GM12878 (cell line): ENCODE results near the gene METTL1. TPM values are rescaled to one million over a fixed set of nuclear protein-coding genes. Genes with fewer than 3 reads are reported as not detected.

Experiments used
- ATAC-seq: fragments of 200-7000 bp; cut with Tn5 transposase; 3 replicates; pipeline ENCODE4 v1.9.1; 2020; ENCODE audit warnings: mild to moderate bottlenecking, moderate library complexity
- BruUV-seq: library from RNA; stranded (reverse); fragments of 400-500 nt; replicated peaks from 2 replicates; lab custom pipeline; 2021; lab: Mats Ljungman, UMichigan
- CTCF ChIA-PET: fragments of 300-600 bp; sonication (Branson Sonifier 250); formaldehyde crosslinking; extraction: SDS; loops from one replicate; lab custom pipeline; 2021; ENCODE audit warnings: inconsistent platforms; lab: Yijun Ruan, JAX
- POLR2A ChIA-PET: fragments of 350-600 bp; formaldehyde crosslinking; extraction: SDS; loops from one replicate; lab custom pipeline; 2021; ENCODE audit warnings: inconsistent platforms; lab: Charles Lee
- RAD21 ChIA-PET: fragments of 300-600 bp; sonication (Branson Sonifier 250); formaldehyde crosslinking; loops from one replicate; lab custom pipeline; 2023; ENCODE audit warnings: antibody characterized with exemption; ENCODE audit not compliant: unreplicated experiment; lab: Charles Lee
- SMC1A ChIA-PET: fragments of 300-600 bp; sonication (Branson Sonifier 250); formaldehyde crosslinking; loops from one replicate; lab custom pipeline; 2023; ENCODE audit not compliant: unreplicated experiment, uncharacterized antibody; lab: Charles Lee
- DNase-seq: peaks from one replicate; pipeline ENCODE4 v3.0.0-alpha.2; 2011; ENCODE audit warnings: low read depth, low spot score
- FAIRE-seq: peaks from 3 replicates; lab custom pipeline; 2011; peaks lifted over from hg19 to GRCh38; lab: Jason Lieb, UNC
- H2AFZ ChIP-seq: 2 replicates; pipeline ENCODE4 v1.6.0; 2011; ENCODE audit warnings: low read depth, low read length, control low read depth; ENCODE audit not compliant: control insufficient read depth
- H3K27ac ChIP-seq: 2 replicates; pipeline ENCODE4 v1.5.1; 2011; ENCODE audit warnings: control low read depth; ENCODE audit not compliant: control insufficient read depth, insufficient read depth
- H3K27me3 ChIP-seq, 2 experiments: replicated peaks in 1 of 2; 2 replicates each; pipeline versions ENCODE4 v1.6.0 to v1.6.1; 2011; ENCODE audit warnings: low read length in 1 of 2; ENCODE audit not compliant: control insufficient read depth in 2 of 2, insufficient read depth in 2 of 2
- H3K36me3 ChIP-seq, 2 experiments: 2 replicates each; pipeline ENCODE4 v1.5.1; 2011; ENCODE audit warnings: low read length in 1 of 2; ENCODE audit not compliant: control insufficient read depth in 2 of 2, insufficient read depth in 2 of 2
- H3K4me1 ChIP-seq: 2 replicates; pipeline ENCODE4 v1.6.1; 2011; ENCODE audit warnings: mild to moderate bottlenecking, low read length, moderate library complexity, mixed read lengths; ENCODE audit not compliant: control insufficient read depth, insufficient read depth
- H3K4me2 ChIP-seq: 2 replicates; pipeline ENCODE4 v1.6.0; 2011; ENCODE audit warnings: control low read depth; ENCODE audit not compliant: control insufficient read depth, insufficient read depth
- H3K4me3 ChIP-seq: fragments of 200-600 bp; sonication (generic); 2 replicates; pipeline ENCODE4 v1.5.1; 2016
- H3K79me2 ChIP-seq: 2 replicates; pipeline ENCODE4 v1.6.0; 2011; ENCODE audit warnings: low read length; ENCODE audit not compliant: control insufficient read depth, insufficient read depth
- H3K9ac ChIP-seq: 2 replicates; pipeline ENCODE4 v1.8.0; 2011; ENCODE audit warnings: low read length, control low read depth, mixed read lengths; ENCODE audit not compliant: control insufficient read depth, insufficient read depth
- H3K9me3 ChIP-seq: replicated peaks from 3 replicates; pipeline ENCODE4 v1.5.1; 2011; ENCODE audit warnings: mild to moderate bottlenecking, low read length; ENCODE audit not compliant: control insufficient read depth, insufficient read depth
- H4K20me1 ChIP-seq: 2 replicates; pipeline ENCODE4 v1.6.0; 2011; ENCODE audit not compliant: control insufficient read depth, insufficient read depth
- FOXM1 ChIP-seq: IDR thresholded peaks from 2 replicates; pipeline ENCODE4 v1.6.1; 2012; ENCODE audit warnings: low read depth, mild to moderate bottlenecking, inconsistent platforms, low read length, moderate library complexity
- MTA2 ChIP-seq: fragments of 450-650 bp; IDR thresholded peaks from 2 replicates; pipeline ENCODE4 v1.6.1; 2016; ENCODE audit warnings: low read depth, mild to moderate bottlenecking, moderate library complexity
- RBBP5 ChIP-seq: fragments of 200-600 bp; sonication (generic); conservative IDR thresholded peaks from 2 replicates; pipeline ENCODE4 v1.6.1; 2016
- RCOR1 ChIP-seq: conservative IDR thresholded peaks from 2 replicates; pipeline ENCODE4 v1.6.1; 2012; ENCODE audit warnings: low read depth, low read length, improper control_type of control experiment
- SIX5 ChIP-seq: IDR thresholded peaks from 2 replicates; pipeline ENCODE4 v1.6.1; 2011; ENCODE audit warnings: mild to moderate bottlenecking, low read depth, low read length, moderate library complexity; ENCODE audit not compliant: severe bottlenecking
- SREBF1 ChIP-seq: IDR thresholded peaks from 2 replicates; pipeline ENCODE4 v1.6.1; 2012; ENCODE audit warnings: mild to moderate bottlenecking, low read length
- WRNIP1 ChIP-seq: IDR thresholded peaks from 2 replicates; pipeline ENCODE4 v1.6.1; 2011; ENCODE audit warnings: low read depth, low read length, improper control_type of control experiment, borderline replicate concordance
- ZNF207 ChIP-seq: fragments of 450-650 bp; IDR thresholded peaks from 2 replicates; pipeline ENCODE4 v1.6.1; 2014; ENCODE audit warnings: antibody characterized with exemption, mild to moderate bottlenecking, borderline replicate concordance
- WGBS: methylation state at CpG from one replicate; pipeline ENCODE4 v1.1.6; 2016; ENCODE audit warnings: low lambda C conversion rate; ENCODE audit not compliant: insufficient replicate concordance, insufficient coverage; ENCODE audit errors: missing lambda C conversion rate; 5-methylcytosine and 5-hydroxymethylcytosine counted together
- in situ Hi-C: fragments of 300-500 bp; cut with MboI; formaldehyde crosslinking; loops from 9 replicates; pipeline ENCODE4 v1.14.3; 2018; ENCODE audit warnings: mixed read lengths
- intact Hi-C: fragments of 100-400 bp; cut with micrococcal nuclease; formaldehyde crosslinking; loops from one replicate; pipeline ENCODE4 v1.14.2; 2022; ENCODE audit not compliant: unreplicated experiment
- polyA plus RNA-seq, 11 experiments: library from polyadenylated mRNA; depleted of rRNA in 4 of 11; unstranded in 6 of 11; stranded (reverse) in 5 of 11; fragments of >200 nt; fragmentation: Nextera tagmentation in 4 of 11; fragmentation: Illumina TruSeq in 1 of 11; extraction: Ambion mirVana in 4 of 11; extraction: Trizol in 1 of 11; gene quantifications; 1 replicate in 1 of 11; 2 replicates in 10 of 11; pipeline versions ENCODE4 v1.2.1 to v1.2.3, GENCODE V29; 2011 to 2016; ENCODE audit warnings: inconsistent platforms in 2 of 11, missing spikeins in 2 of 11, low read depth in 1 of 11
- total RNA-seq, 4 experiments: library from RNA; depleted of rRNA in 3 of 4; stranded (reverse); fragments of >200 nt in 3 of 4; fragmentation: Illumina TruSeq in 1 of 4; extraction: Trizol in 1 of 4; gene quantifications; 2 replicates each; pipeline versions ENCODE4 v1.2.1 to v1.2.3, GENCODE V29; 2013 to 2021
- TF ChIP-seq, protein P1 (sequence below): fragments of 450-650 bp; IDR thresholded peaks from 2 replicates; pipeline ENCODE4 v1.6.1; 2017; ENCODE audit warnings: antibody characterized with exemption, mild to moderate bottlenecking, moderate library complexity
- TF ChIP-seq, protein P2 (sequence below): IDR thresholded peaks from 2 replicates; pipeline ENCODE4 v1.6.1; 2011; ENCODE audit warnings: borderline replicate concordance, low read depth, mild to moderate bottlenecking, moderate library complexity, mixed read lengths, low read length; ENCODE audit not compliant: insufficient read depth; ENCODE audit errors: extremely low read length
- TF ChIP-seq, protein P3 (sequence below): fragments of 450-650 bp; formaldehyde crosslinking; IDR thresholded peaks from 2 replicates; pipeline ENCODE4 v1.4.0; 2022; ENCODE audit warnings: mild to moderate bottlenecking, moderate library complexity
- TF ChIP-seq, protein P4 (sequence below): IDR thresholded peaks from 2 replicates; pipeline ENCODE4 v1.6.1; 2012; ENCODE audit warnings: mild to moderate bottlenecking, low read depth, low read length
- TF ChIP-seq, protein P5 (sequence below): fragments of 450-650 bp; IDR thresholded peaks from 2 replicates; pipeline ENCODE4 v1.6.1; 2016; ENCODE audit warnings: mild to moderate bottlenecking

The METTL1 gene
- total and polyA plus RNA-seq, 10 of the 15 experiments (the other 5 are each of a cell fraction or from before 2014, with no cell fraction given) = 11.3 to 44.3 (median 30.6) TPM

DNA sequence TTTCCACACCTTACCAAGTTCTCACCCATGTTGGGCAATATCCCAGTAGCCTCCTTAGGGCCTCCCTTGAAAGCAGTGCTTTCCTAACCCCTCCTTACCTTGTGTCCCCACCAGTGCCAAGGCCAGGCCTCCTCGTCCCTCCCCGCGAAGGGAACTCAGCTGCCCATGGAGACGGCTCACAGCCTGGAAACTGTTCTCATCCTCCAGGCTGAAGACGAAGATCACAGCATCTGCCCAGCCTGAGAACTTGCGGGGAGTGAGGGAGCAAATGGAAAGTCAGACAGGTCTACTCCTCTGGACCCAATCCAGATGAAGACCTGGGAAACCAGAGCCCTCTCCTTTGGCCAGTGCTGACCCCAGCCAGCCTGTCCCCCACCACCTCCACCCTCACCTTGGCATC, 38.0 kb downstream of the METTL1 start:
- no peak overlapping the region for H3K4me2 ChIP-seq
- no peaks in the 10 kb centered on the region for H3K9me3 ChIP-seq
- H2AFZ ChIP-seq = no peak overlapping the region
- ChIA-PET POLR2A (interaction anchor here (0.6 kb wide), 1 partner anchor 12 kb away, joined by 3 read pairs; no protein-coding TSS in a partner anchor), RAD21 (no interaction called here), CTCF (no interaction called here), SMC1A (no interaction called here)
- intact Hi-C loops = no loop called here
- FAIRE-seq (no peak), ATAC-seq (no peak), DNase-seq (no peak)
- H3K27me3 ChIP-seq = no peaks in the 10 kb centered on the region
- no peak overlapping the region for H3K27ac ChIP-seq
- WGBS = 98% methylated on average over 6 of the region's 6 CpGs
- no peaks in the 10 kb centered on the region for H3K79me2 ChIP-seq
- H3K4me3 ChIP-seq = no peak overlapping the region
- H4K20me1 ChIP-seq = no peaks in the 10 kb centered on the region
- BruUV-seq = no TSS peak
- peaks cover 4 to 12% of the 10 kb centered on the region in 2 experiments for H3K36me3 ChIP-seq
- H3K4me1 ChIP-seq = no peaks in the 10 kb centered on the region
- in situ Hi-C loops = no loop called here
- no peak overlapping the region for H3K9ac ChIP-seq
- TF ChIP-seq, protein P1, sequence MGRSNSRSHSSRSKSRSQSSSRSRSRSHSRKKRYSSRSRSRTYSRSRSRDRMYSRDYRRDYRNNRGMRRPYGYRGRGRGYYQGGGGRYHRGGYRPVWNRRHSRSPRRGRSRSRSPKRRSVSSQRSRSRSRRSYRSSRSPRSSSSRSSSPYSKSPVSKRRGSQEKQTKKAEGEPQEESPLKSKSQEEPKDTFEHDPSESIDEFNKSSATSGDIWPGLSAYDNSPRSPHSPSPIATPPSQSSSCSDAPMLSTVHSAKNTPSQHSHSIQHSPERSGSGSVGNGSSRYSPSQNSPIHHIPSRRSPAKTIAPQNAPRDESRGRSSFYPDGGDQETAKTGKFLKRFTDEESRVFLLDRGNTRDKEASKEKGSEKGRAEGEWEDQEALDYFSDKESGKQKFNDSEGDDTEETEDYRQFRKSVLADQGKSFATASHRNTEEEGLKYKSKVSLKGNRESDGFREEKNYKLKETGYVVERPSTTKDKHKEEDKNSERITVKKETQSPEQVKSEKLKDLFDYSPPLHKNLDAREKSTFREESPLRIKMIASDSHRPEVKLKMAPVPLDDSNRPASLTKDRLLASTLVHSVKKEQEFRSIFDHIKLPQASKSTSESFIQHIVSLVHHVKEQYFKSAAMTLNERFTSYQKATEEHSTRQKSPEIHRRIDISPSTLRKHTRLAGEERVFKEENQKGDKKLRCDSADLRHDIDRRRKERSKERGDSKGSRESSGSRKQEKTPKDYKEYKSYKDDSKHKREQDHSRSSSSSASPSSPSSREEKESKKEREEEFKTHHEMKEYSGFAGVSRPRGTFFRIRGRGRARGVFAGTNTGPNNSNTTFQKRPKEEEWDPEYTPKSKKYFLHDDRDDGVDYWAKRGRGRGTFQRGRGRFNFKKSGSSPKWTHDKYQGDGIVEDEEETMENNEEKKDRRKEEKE = no peak
- TF ChIP-seq SIX5 = no peak
- no peak for TF ChIP-seq ZNF207
- TF ChIP-seq, protein P2, sequence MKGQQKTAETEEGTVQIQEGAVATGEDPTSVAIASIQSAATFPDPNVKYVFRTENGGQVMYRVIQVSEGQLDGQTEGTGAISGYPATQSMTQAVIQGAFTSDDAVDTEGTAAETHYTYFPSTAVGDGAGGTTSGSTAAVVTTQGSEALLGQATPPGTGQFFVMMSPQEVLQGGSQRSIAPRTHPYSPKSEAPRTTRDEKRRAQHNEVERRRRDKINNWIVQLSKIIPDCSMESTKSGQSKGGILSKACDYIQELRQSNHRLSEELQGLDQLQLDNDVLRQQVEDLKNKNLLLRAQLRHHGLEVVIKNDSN = no peak
- TF ChIP-seq, protein P3, sequence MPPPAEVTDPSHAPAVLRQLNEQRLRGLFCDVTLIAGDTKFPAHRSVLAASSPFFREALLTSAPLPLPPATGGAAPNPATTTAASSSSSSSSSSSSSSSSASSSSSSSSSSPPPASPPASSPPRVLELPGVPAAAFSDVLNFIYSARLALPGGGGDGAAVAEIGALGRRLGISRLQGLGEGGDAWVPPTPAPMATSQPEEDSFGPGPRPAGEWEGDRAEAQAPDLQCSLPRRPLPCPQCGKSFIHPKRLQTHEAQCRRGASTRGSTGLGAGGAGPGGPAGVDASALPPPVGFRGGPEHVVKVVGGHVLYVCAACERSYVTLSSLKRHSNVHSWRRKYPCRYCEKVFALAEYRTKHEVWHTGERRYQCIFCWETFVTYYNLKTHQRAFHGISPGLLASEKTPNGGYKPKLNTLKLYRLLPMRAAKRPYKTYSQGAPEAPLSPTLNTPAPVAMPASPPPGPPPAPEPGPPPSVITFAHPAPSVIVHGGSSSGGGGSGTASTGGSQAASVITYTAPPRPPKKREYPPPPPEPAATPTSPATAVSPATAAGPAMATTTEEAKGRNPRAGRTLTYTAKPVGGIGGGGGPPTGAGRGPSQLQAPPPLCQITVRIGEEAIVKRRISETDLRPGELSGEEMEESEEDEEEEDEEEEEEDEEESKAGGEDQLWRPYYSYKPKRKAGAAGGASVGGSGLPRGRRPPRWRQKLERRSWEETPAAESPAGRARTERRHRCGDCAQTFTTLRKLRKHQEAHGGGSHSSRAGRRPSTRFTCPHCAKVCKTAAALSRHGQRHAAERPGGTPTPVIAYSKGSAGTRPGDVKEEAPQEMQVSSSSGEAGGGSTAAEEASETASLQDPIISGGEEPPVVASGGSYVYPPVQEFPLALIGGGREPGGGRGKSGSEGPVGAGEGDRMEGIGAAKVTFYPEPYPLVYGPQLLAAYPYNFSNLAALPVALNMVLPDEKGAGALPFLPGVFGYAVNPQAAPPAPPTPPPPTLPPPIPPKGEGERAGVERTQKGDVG (CRISPR knock-in tag) = no peak
- no peak for TF ChIP-seq MTA2
- TF ChIP-seq, protein P4, sequence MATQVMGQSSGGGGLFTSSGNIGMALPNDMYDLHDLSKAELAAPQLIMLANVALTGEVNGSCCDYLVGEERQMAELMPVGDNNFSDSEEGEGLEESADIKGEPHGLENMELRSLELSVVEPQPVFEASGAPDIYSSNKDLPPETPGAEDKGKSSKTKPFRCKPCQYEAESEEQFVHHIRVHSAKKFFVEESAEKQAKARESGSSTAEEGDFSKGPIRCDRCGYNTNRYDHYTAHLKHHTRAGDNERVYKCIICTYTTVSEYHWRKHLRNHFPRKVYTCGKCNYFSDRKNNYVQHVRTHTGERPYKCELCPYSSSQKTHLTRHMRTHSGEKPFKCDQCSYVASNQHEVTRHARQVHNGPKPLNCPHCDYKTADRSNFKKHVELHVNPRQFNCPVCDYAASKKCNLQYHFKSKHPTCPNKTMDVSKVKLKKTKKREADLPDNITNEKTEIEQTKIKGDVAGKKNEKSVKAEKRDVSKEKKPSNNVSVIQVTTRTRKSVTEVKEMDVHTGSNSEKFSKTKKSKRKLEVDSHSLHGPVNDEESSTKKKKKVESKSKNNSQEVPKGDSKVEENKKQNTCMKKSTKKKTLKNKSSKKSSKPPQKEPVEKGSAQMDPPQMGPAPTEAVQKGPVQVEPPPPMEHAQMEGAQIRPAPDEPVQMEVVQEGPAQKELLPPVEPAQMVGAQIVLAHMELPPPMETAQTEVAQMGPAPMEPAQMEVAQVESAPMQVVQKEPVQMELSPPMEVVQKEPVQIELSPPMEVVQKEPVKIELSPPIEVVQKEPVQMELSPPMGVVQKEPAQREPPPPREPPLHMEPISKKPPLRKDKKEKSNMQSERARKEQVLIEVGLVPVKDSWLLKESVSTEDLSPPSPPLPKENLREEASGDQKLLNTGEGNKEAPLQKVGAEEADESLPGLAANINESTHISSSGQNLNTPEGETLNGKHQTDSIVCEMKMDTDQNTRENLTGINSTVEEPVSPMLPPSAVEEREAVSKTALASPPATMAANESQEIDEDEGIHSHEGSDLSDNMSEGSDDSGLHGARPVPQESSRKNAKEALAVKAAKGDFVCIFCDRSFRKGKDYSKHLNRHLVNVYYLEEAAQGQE = no peak
- no peak for TF ChIP-seq RCOR1
- TF ChIP-seq, protein P5, sequence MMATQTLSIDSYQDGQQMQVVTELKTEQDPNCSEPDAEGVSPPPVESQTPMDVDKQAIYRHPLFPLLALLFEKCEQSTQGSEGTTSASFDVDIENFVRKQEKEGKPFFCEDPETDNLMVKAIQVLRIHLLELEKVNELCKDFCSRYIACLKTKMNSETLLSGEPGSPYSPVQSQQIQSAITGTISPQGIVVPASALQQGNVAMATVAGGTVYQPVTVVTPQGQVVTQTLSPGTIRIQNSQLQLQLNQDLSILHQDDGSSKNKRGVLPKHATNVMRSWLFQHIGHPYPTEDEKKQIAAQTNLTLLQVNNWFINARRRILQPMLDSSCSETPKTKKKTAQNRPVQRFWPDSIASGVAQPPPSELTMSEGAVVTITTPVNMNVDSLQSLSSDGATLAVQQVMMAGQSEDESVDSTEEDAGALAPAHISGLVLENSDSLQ = no peak
- TF ChIP-seq RBBP5 = no peak
- TF ChIP-seq SREBF1 = no peak
- TF ChIP-seq WRNIP1 = no peak
- TF ChIP-seq FOXM1 = no peak
